ENCODE results near the gene CCDC71L.

DNA sequence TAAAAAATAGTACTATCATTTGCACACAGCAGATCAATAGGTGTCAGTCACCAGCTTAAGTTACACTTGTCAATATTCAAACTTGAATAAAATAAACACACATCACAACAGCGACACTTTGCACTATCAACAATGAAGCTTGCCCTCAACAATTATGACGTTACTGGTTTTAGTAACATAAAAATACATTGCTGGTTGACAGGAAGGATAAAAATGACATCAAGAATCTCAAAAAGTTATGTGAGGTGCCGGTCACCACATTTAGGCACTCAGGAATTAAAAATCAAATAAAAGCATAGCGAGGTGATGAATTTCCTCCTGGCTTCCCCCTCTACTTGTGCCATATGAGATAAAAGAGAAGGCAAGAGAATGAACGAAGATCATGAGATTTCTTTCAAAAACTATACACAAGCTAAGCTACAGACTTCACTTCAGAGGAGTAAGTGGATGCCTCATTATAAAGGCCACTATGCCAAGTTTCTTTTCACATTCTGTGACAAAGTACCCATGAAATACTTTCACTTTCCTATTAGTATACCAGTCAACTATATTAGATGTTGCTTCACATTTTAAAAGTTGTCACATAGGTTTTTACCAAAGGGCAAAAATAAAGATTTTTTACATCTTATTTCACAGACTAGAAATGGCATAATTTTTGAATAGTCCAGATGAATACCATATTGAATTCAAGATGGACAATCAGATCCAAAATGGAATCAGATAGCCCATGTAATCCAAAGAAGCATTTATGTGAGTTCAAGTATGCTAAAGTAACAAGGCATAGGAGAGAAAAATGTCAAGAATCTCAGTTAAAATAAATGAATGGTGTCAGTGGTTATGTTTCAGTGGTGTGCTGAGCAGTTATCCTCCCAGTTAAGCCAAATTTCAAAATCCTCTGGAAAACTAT is 3.6 kb downstream of the CCDC71L start:
- TF ChIP-seq CTCF (IDR thresholded peaks at IDR 0.05 in 2 of 3, conservative IDR thresholded peaks at IDR 0.05 in 1 of 3; ENCODE audit: borderline replicate concordance in 1 of 3, insufficient read depth in 1 of 3, low read depth in 2 of 3, low read length in 2 of 3) (no peak), YY1 (IDR thresholded peaks at IDR 0.05; ENCODE audit: extremely low read depth, insufficient replicate concordance, low read depth, low read length) (no peak), JUND (IDR thresholded peaks at IDR 0.05) (no peak), ZBTB33 (IDR thresholded peaks at IDR 0.05; ENCODE audit: extremely low read depth, insufficient replicate concordance, low read length) (no peak), MAX (IDR thresholded peaks at IDR 0.05) (no peak), RAD21 (IDR thresholded peaks at IDR 0.05; ENCODE audit: low read depth) (no peak)

Measured in HCT116 (cell line).